GM23338 (cell line): ENCODE data around the gene UBAC1. TPM values are rescaled to one million over a fixed set of nuclear protein-coding genes. Genes with fewer than 3 reads are reported as not detected.

Experiments used
- ATAC-seq: fragments of 200-7000 bp; cut with Tn5 transposase; 3 replicates; pipeline ENCODE4 v1.9.1; 2020
- DNase-seq: peaks from one replicate; pipeline ENCODE4 v3.0.0-alpha.2; 2015; ENCODE audit warnings: low spot score
- H2AFZ ChIP-seq: fragments of 200-600 bp; sonication (generic); 2 replicates; pipeline ENCODE4 v1.8.0; 2016; ENCODE audit warnings: antibody characterized with exemption, mild to moderate bottlenecking, moderate library complexity
- H3F3A ChIP-seq: fragments of 200-600 bp; sonication (generic); replicated peaks from 2 replicates; pipeline ENCODE4 v1.8.0; 2017; ENCODE audit warnings: antibody characterized with exemption, mixed run types, low read depth
- H3K27ac ChIP-seq: fragments of 200-600 bp; sonication (generic); 2 replicates; pipeline ENCODE4 v1.6.1; 2016; ENCODE audit warnings: low read depth
- H3K27me3 ChIP-seq: fragments of 200-600 bp; sonication (generic); 2 replicates; pipeline ENCODE4 v1.8.0; 2016; ENCODE audit warnings: mild to moderate bottlenecking, mixed run types, moderate library complexity; ENCODE audit not compliant: insufficient read depth
- H3K36me3 ChIP-seq: fragments of 200-600 bp; sonication (generic); 2 replicates; pipeline ENCODE4 v1.8.0; 2016; ENCODE audit warnings: mild to moderate bottlenecking; ENCODE audit not compliant: insufficient read depth
- H3K4me1 ChIP-seq: fragments of 200-600 bp; sonication (generic); 2 replicates; pipeline ENCODE4 v1.8.0; 2016; ENCODE audit warnings: mild to moderate bottlenecking, moderate library complexity; ENCODE audit not compliant: insufficient read depth
- H3K4me2 ChIP-seq: fragments of 200-600 bp; sonication (generic); 2 replicates; pipeline ENCODE4 v1.7.1; 2017; ENCODE audit warnings: mixed run types
- H3K4me3 ChIP-seq: fragments of 200-600 bp; sonication (generic); 2 replicates; pipeline ENCODE4 v1.6.1; 2016; ENCODE audit warnings: mixed run types
- H3K79me2 ChIP-seq: fragments of 200-600 bp; sonication (generic); replicated peaks from 2 replicates; pipeline ENCODE4 v1.8.0; 2017; ENCODE audit warnings: mild to moderate bottlenecking; ENCODE audit not compliant: insufficient read depth
- H3K9me2 ChIP-seq: fragments of 200-600 bp; sonication (generic); 2 replicates; pipeline ENCODE4 v1.8.0; 2017; ENCODE audit not compliant: insufficient read depth
- H4K20me1 ChIP-seq: fragments of 200-600 bp; sonication (generic); replicated peaks from 2 replicates; pipeline ENCODE4 v1.8.0; 2017; ENCODE audit warnings: mild to moderate bottlenecking; ENCODE audit not compliant: insufficient read depth
- H3K27ac Mint-ChIP-seq: 2 replicates; pipeline ENCODE4 v1.8.0; 2020; ENCODE audit warnings: inconsistent platforms, mild to moderate bottlenecking, moderate library complexity, mixed read lengths
- H3K27me3 Mint-ChIP-seq: 3 replicates; pipeline ENCODE4 v1.8.0; 2022; ENCODE audit warnings: low read depth, mild to moderate bottlenecking, moderate library complexity, mixed read lengths, inconsistent platforms; ENCODE audit not compliant: insufficient read depth, poor library complexity
- H3K36me3 Mint-ChIP-seq: 3 replicates; pipeline ENCODE4 v1.8.0; 2021; ENCODE audit warnings: low read depth, mild to moderate bottlenecking, inconsistent platforms, moderate library complexity, mixed read lengths
- H3K4me1 Mint-ChIP-seq: 3 replicates; pipeline ENCODE4 v1.8.0; 2020; ENCODE audit warnings: mild to moderate bottlenecking, inconsistent platforms, mixed read lengths
- H3K4me3 Mint-ChIP-seq: 3 replicates; pipeline ENCODE4 v1.8.0; 2021; ENCODE audit warnings: moderate library complexity, mild to moderate bottlenecking, inconsistent platforms, mixed read lengths
- H3K9me3 Mint-ChIP-seq: 3 replicates; pipeline ENCODE4 v1.8.0; 2020; ENCODE audit warnings: moderate library complexity, mild to moderate bottlenecking, inconsistent platforms, mixed read lengths
- CREB1 ChIP-seq: fragments of 250-450 bp; sonication (Bioruptor Pico); IDR thresholded peaks from 2 replicates; pipeline ENCODE4 v1.5.0; 2020; ENCODE audit warnings: low read depth, mild to moderate bottlenecking, moderate library complexity
- EZH2 ChIP-seq: fragments of 200-600 bp; sonication (generic); IDR thresholded peaks from one replicate; pipeline ENCODE4 v1.8.0; 2017; ENCODE audit warnings: antibody characterized with exemption, mild to moderate bottlenecking, low read depth; ENCODE audit not compliant: unreplicated experiment
- EZH2phosphoT487 ChIP-seq: fragments of 200-600 bp; sonication (generic); IDR thresholded peaks from one replicate; pipeline ENCODE4 v1.8.1; 2018; ENCODE audit warnings: antibody characterized with exemption; ENCODE audit not compliant: unreplicated experiment
- JUNB ChIP-seq: IDR thresholded peaks from one replicate; pipeline ENCODE4 v1.6.1; 2016; ENCODE audit warnings: antibody characterized with exemption; ENCODE audit not compliant: unreplicated experiment
- NANOG ChIP-seq: IDR thresholded peaks from 2 replicates; pipeline ENCODE4 v1.6.1; 2016; ENCODE audit warnings: antibody characterized with exemption, borderline replicate concordance
- POLR2AphosphoS5 ChIP-seq: IDR thresholded peaks from 2 replicates; pipeline ENCODE4 v1.6.1; 2016; ENCODE audit warnings: antibody characterized with exemption, low read depth
- REST ChIP-seq: IDR thresholded peaks from one replicate; pipeline ENCODE4 v1.6.1; 2018; ENCODE audit warnings: antibody characterized with exemption; ENCODE audit not compliant: unreplicated experiment
- STAT1 ChIP-seq: IDR thresholded peaks from one replicate; pipeline ENCODE4 v1.6.1; 2016; ENCODE audit warnings: antibody characterized with exemption; ENCODE audit not compliant: unreplicated experiment
- ZNF114 ChIP-seq: fragments of 250-450 bp; sonication (Bioruptor Pico); IDR thresholded peaks from 2 replicates; pipeline ENCODE4 v1.5.0; 2020; ENCODE audit warnings: mild to moderate bottlenecking, moderate library complexity
- ZNF331 ChIP-seq: fragments of 250-450 bp; sonication (Bioruptor Pico); IDR thresholded peaks from 2 replicates; pipeline ENCODE4 v1.5.0; 2020; ENCODE audit warnings: low read depth, mild to moderate bottlenecking, moderate library complexity
- polyA plus RNA-seq: library from polyadenylated mRNA; unstranded; fragments of >200 nt; fragmentation: Nextera tagmentation; extraction: Ambion mirVana; gene quantifications from 2 replicates; pipeline ENCODE4 v1.2.1, GENCODE V29; 2016
- total RNA-seq: library from RNA; depleted of rRNA; stranded (reverse); fragments of >200 nt; shearing (Covaris generic); gene quantifications from 2 replicates; pipeline ENCODE4 v1.2.3, GENCODE V29; 2014
- TF ChIP-seq, protein P1 (sequence below): IDR thresholded peaks from 2 replicates; pipeline ENCODE4 v1.6.1; 2016; ENCODE audit warnings: antibody characterized with exemption
- TF ChIP-seq, protein P2 (sequence below): fragments of 250-450 bp; sonication (Bioruptor Pico); IDR thresholded peaks from 2 replicates; pipeline ENCODE4 v1.5.0; 2020; ENCODE audit warnings: mild to moderate bottlenecking, moderate library complexity
- TF ChIP-seq, protein P3 (sequence below), 2 experiments: fragments of 200-600 bp in 1 of 2; sonication (generic) in 1 of 2; conservative IDR thresholded peaks; 2 replicates each; pipeline versions ENCODE4 v1.5.1 to v1.6.1; 2016 to 2017; ENCODE audit warnings: antibody characterized with exemption in 2 of 2, low read depth in 2 of 2, mild to moderate bottlenecking in 2 of 2, moderate library complexity in 1 of 2

UBAC1 gene
- total and polyA plus RNA-seq, 2 experiments from 2014 or later: 63.2 to 86.6 TPM

DNA sequence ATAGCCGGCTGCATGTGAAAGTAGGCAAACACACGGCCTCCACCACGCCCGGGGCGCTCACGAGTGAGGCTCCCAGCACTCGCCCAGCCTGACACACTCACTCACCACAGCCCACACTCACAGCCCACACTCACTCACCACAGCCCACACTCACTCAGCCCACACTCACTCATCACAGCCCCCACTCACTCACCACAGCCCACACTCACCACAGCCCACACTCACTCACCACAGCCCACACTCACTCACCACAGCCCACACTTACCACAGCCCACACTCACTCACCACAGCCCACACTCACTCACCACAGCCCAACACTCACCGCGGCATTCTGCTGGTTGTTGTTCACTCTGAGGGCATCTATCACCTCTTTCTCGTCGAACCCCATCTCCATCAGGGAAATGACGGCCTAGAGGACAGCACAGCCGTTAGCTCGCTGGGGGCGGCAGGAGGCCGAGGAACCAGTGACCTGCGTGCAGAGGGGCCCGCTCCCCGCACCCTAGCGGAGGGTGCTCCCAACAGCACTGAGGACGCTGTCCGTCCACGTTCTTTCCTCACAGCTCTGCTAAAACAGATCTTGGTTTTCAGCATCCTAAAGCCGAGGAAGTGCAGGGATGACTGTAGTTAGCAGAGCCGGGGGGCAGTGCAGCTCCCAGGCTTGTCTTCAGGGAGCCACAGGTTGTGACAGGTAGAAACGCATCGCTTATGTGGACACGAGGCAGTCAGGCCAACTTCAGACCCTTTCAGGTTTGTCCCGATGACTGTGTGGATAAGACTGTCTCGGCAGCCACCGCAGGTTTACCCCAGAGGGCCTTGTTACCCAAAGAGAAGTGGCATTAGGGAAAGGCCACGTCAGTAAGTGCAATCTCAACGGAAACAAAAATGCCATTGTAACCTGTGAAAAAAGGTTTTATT, 21.6 kb downstream of the UBAC1 start:
- peaks cover 10% of the 10 kb centered on the region; the same call in 2 of the 3 replicates for H3K9me3 Mint-ChIP-seq
- Histone ChIP-seq H3F3A (no peaks in the 10 kb centered on the region), H3K27ac (no peak overlapping the region), H3K27me3 (no peaks in the 10 kb centered on the region), H3K36me3 (peaks cover 30% of the 10 kb centered on the region), H3K79me2 (peaks cover 11% of the 10 kb centered on the region), H3K9me2 (no peaks in the 10 kb centered on the region), H3K4me3 (no peak overlapping the region), H3K4me1 (no peaks in the 10 kb centered on the region), H3K4me2 (no peak overlapping the region), H2AFZ (no peak overlapping the region), H4K20me1 (no peaks in the 10 kb centered on the region; the same call in none of the 2 replicates)
- TF ChIP-seq CREB1 (CRISPR knock-in tag): no peak
- no peak for TF ChIP-seq EZH2
- TF ChIP-seq, protein P1, sequence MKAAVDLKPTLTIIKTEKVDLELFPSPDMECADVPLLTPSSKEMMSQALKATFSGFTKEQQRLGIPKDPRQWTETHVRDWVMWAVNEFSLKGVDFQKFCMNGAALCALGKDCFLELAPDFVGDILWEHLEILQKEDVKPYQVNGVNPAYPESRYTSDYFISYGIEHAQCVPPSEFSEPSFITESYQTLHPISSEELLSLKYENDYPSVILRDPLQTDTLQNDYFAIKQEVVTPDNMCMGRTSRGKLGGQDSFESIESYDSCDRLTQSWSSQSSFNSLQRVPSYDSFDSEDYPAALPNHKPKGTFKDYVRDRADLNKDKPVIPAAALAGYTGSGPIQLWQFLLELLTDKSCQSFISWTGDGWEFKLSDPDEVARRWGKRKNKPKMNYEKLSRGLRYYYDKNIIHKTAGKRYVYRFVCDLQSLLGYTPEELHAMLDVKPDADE: no peak
- TF ChIP-seq POLR2AphosphoS5: no peak
- TF ChIP-seq, protein P2, sequence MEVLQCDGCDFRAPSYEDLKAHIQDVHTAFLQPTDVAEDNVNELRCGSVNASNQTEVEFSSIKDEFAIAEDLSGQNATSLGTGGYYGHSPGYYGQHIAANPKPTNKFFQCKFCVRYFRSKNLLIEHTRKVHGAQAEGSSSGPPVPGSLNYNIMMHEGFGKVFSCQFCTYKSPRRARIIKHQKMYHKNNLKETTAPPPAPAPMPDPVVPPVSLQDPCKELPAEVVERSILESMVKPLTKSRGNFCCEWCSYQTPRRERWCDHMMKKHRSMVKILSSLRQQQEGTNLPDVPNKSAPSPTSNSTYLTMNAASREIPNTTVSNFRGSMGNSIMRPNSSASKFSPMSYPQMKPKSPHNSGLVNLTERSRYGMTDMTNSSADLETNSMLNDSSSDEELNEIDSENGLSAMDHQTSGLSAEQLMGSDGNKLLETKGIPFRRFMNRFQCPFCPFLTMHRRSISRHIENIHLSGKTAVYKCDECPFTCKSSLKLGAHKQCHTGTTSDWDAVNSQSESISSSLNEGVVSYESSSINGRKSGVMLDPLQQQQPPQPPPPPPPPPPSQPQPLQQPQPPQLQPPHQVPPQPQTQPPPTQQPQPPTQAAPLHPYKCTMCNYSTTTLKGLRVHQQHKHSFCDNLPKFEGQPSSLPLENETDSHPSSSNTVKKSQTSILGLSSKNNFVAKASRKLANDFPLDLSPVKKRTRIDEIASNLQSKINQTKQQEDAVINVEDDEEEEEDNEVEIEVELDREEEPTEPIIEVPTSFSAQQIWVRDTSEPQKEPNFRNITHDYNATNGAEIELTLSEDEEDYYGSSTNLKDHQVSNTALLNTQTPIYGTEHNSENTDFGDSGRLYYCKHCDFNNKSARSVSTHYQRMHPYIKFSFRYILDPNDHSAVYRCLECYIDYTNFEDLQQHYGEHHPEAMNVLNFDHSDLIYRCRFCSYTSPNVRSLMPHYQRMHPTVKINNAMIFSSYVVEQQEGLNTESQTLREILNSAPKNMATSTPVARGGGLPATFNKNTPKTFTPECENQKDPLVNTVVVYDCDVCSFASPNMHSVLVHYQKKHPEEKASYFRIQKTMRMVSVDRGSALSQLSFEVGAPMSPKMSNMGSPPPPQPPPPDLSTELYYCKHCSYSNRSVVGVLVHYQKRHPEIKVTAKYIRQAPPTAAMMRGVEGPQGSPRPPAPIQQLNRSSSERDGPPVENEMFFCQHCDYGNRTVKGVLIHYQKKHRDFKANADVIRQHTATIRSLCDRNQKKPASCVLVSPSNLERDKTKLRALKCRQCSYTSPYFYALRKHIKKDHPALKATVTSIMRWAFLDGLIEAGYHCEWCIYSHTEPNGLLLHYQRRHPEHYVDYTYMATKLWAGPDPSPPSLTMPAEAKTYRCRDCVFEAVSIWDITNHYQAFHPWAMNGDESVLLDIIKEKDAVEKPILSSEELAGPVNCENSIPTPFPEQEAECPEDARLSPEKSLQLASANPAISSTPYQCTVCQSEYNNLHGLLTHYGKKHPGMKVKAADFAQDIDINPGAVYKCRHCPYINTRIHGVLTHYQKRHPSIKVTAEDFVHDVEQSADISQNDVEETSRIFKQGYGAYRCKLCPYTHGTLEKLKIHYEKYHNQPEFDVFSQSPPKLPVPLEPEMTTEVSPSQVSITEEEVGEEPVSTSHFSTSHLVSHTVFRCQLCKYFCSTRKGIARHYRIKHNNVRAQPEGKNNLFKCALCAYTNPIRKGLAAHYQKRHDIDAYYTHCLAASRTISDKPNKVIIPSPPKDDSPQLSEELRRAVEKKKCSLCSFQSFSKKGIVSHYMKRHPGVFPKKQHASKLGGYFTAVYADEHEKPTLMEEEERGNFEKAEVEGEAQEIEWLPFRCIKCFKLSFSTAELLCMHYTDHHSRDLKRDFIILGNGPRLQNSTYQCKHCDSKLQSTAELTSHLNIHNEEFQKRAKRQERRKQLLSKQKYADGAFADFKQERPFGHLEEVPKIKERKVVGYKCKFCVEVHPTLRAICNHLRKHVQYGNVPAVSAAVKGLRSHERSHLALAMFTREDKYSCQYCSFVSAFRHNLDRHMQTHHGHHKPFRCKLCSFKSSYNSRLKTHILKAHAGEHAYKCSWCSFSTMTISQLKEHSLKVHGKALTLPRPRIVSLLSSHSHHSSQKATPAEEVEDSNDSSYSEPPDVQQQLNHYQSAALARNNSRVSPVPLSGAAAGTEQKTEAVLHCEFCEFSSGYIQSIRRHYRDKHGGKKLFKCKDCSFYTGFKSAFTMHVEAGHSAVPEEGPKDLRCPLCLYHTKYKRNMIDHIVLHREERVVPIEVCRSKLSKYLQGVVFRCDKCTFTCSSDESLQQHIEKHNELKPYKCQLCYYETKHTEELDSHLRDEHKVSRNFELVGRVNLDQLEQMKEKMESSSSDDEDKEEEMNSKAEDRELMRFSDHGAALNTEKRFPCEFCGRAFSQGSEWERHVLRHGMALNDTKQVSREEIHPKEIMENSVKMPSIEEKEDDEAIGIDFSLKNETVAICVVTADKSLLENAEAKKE (CRISPR knock-in tag): no peak
- no peak for TF ChIP-seq REST
- no peak for TF ChIP-seq ZNF331 (CRISPR knock-in tag)
- no peak for TF ChIP-seq JUNB
- no peak for TF ChIP-seq NANOG
- TF ChIP-seq, protein P3, sequence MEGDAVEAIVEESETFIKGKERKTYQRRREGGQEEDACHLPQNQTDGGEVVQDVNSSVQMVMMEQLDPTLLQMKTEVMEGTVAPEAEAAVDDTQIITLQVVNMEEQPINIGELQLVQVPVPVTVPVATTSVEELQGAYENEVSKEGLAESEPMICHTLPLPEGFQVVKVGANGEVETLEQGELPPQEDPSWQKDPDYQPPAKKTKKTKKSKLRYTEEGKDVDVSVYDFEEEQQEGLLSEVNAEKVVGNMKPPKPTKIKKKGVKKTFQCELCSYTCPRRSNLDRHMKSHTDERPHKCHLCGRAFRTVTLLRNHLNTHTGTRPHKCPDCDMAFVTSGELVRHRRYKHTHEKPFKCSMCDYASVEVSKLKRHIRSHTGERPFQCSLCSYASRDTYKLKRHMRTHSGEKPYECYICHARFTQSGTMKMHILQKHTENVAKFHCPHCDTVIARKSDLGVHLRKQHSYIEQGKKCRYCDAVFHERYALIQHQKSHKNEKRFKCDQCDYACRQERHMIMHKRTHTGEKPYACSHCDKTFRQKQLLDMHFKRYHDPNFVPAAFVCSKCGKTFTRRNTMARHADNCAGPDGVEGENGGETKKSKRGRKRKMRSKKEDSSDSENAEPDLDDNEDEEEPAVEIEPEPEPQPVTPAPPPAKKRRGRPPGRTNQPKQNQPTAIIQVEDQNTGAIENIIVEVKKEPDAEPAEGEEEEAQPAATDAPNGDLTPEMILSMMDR (conservative IDR thresholded peaks at IDR 0.05; ENCODE audit: low read depth in 2 of 2): no peak
- TF ChIP-seq EZH2phosphoT487: no peak
- no peak for TF ChIP-seq STAT1
- no peak for TF ChIP-seq ZNF114
- peaks cover 72% of the 10 kb centered on the region for H3K36me3 Mint-ChIP-seq
- no peaks in the 10 kb centered on the region for H3K4me1 Mint-ChIP-seq
- H3K27ac Mint-ChIP-seq: no peak overlapping the region
- peaks cover 2% of the 10 kb centered on the region for H3K27me3 Mint-ChIP-seq
- DNase-seq: no peak
- ATAC-seq: no peak
- no peak overlapping the region for H3K4me3 Mint-ChIP-seq
